Measurements from ENCODE around the gene CNTNAP2.
"Not testable (repeated sequence)": the region's sequence is repeated elsewhere in the genome, so short reads cannot be mapped to it uniquely, and the experiment has no call there.

CNTNAP2 gene

DNA sequence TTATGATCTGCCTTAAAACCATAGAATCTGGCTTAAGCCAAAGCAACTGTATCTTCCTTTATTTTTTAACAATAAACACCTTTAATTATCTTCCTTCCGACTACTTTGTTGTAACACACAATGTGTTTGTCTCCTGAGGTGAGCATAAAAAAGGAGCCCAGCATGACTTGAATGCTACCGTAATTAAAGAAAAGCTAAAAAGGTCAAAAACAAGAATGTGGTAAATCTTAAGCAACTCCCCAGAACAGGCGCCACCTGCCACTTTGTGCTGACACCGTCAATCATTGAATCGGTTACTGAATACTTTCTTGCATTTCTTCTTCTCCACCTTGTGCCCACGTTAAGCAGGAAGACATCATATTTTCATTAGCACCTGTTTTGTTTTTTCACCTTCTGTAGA, 1904.1 kb downstream of the CNTNAP2 start:
- DNase-seq (ENCODE audit: low read depth in 2 of 2) = no peak

- no peak for DNase-seq (ENCODE audit: low read depth in 2 of 2)
Observed at GRCh38 chr7:148021507-148022045, 1905.0 kb downstream of the CNTNAP2 start.

DNA sequence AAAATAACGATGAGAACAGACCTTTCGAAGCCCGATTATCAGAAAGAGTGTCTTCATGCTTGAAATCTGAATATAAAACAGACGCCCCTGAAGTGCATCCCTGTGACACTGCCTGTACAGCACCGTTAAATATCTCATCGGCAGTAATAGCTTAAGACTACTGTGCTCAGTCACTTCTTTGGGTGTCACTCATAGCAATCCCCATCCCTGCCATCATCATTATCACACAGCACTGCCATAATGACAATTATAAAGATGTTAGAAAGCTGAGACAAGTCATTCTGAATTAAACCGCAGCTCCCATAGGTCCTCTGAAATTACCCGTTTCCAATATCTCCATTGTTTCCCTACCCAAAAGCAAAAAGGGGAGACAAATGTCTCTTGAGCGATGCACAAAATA, 1906.2 kb downstream of the CNTNAP2 start:
- no peak for DNase-seq (ENCODE audit: low read depth in 2 of 2)

- DNase-seq (ENCODE audit: low read depth in 2 of 2) = no peak
Observed at GRCh38 chr7:148026713-148027112, 1910.1 kb downstream of the CNTNAP2 start.

DNA sequence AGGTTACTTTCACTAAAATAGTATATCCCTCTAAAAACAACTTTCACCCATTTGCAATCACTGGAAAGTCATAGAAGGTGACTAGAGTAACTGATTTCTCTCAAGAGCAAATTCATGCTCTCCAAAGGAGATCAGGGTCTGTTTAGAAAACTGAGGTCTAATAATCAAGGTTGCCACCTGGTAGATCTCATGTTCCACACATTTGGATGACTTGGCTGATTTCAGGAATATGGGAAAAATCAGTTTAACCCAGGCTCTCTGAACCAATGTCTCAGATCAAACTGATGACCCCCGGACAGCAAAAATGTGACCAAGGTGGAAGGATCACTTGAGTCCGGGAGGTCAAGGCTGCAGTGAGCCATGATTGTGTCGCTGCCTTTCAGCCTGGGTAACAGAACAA, 1911.6 kb downstream of the CNTNAP2 start:
- DNase-seq (ENCODE audit: low read depth in 2 of 2) = no peak

DNA sequence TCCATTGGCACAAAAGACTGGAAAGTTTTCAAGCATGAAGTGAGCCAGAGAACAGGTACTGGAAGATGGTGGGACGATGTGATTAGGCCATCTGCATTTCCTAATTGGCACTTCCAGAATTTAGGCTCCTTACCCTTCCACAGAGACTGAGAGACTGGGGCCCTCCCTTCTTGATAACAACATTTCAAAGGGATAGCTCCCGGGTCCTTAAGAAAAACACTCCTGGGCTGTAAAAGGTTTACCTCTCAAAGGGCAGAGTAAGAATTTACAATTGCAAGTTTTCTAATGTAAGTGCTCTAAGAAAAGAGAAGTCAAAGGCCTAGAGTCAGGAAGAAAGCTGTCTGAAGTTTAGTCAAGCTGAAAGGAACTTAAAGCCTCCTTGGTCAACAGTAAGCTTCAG, 1914.4 kb downstream of the CNTNAP2 start:
- DNase-seq (ENCODE audit: low read depth in 2 of 2) = no peak

- no peak for DNase-seq (ENCODE audit: low read depth in 2 of 2)
Observed at GRCh38 chr7:148031811-148032210, 1915.2 kb downstream of the CNTNAP2 start.

GRCh38 chr7:148035950-148036349, 1919.3 kb downstream of the CNTNAP2 start:
- DNase-seq (ENCODE audit: low read depth in 2 of 2) = no peak

DNA sequence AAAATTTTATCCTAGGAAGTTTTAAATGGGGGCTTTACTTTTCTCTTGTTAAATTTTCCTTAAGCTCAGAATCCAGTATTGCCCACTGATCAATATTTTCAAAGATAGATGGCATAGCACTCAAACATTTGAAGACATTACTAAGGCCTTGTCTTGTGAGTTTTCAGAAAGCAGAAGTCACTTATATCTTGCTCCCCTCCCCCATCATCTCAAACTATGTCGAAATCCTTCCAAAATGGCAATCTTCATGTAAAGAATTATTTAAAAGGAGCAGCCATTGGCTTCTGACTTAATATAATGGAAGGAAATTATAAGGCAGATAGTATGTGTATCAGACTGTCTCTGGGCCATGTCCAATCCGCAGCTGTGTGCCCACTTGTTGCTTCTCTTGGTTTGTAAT, 1920.4 kb downstream of the CNTNAP2 start:
- DNase-seq (ENCODE audit: low read depth in 2 of 2) = no peak

GRCh38 chr7:148041156-148041555, 1924.6 kb downstream of the CNTNAP2 start:
- no peak for DNase-seq (ENCODE audit: low read depth in 2 of 2)

DNA sequence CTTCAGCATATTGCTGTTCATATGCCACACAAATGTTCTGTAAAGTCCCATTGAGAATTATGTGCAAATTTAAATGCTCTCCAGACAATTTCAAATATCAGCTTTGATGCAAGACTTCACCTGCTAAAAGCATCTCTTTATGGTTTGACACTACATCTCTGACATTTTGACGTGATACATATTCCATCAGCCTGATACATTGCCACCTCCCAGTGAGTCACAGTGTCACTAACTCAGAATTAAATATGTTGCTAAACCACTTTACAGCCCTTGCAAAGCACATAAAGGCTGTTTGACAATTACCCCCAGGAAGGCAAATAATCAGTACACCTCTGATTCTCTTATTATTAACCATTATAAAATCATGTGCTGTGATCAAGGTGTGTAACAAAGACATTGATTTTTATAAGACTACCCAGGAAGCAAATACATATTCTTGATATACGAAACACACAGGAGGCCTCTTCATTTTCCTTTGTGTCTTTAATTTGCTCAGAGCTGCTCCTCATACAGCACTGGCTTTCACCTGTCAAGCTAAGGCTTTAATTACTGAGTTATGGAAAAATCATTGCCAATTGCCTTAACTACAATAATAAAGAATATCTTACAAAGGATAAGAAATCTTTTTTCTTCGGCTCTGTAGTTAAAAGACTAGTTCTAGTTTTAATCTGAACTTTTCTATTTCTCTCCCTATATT, 1926.5 kb downstream of the CNTNAP2 start:
- no peak for DNase-seq (ENCODE audit: low read depth in 2 of 2)

DNA sequence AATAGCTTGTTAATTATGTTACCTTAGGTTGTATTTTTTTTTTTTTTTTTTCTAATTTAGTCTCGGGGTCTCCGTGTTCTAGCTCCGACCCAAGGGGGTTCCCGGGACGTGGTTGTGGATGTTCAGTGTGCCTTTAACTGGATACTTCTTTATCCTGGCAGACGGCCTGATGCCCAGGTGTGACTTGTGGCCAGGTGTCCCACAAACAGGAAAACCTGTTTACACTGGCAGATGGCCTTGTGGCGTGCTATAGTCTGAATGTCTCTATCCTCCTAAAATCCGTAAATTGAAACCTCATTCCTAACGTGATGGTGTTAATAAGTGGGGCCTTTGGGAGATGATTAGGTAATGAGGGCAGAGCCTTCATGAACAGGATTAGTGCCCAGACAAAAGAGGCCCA, 1927.6 kb downstream of the CNTNAP2 start:
- DNase-seq (ENCODE audit: low read depth in 2 of 2) = no peak

GRCh38 chr7:148045521-148045920, 1928.9 kb downstream of the CNTNAP2 start:
- no peak for DNase-seq (ENCODE audit: low read depth in 2 of 2)

DNA sequence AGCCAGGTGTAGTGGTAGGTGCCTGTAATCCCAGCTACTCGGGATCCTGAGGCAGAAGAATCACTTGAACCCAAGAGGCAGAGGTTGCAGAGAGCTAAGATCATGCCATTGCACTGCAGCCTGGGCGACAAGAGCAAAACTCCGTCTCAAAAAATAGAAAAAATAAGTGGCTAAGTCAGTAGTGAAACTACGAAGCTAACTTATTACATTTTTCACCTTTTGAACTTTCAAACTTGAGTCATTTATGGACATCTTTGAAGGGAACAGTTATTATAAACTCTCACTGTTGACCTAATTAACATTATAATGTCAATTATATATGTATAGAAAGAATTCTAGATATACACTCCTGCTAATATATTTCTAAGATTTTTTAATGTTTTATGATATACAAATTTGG, 1932.5 kb downstream of the CNTNAP2 start:
- no peak for DNase-seq (ENCODE audit: low read depth in 2 of 2)

- no peak for DNase-seq (ENCODE audit: low read depth in 2 of 2)
Observed at GRCh38 chr7:148050492-148051158, 1934.0 kb downstream of the CNTNAP2 start.

- no peak for DNase-seq (ENCODE audit: low read depth in 2 of 2)
Observed at GRCh38 chr7:148056406-148056805, 1939.8 kb downstream of the CNTNAP2 start.

- no peak for DNase-seq (ENCODE audit: low read depth in 2 of 2)
Observed at GRCh38 chr7:148058092-148058491, 1941.5 kb downstream of the CNTNAP2 start.

DNA sequence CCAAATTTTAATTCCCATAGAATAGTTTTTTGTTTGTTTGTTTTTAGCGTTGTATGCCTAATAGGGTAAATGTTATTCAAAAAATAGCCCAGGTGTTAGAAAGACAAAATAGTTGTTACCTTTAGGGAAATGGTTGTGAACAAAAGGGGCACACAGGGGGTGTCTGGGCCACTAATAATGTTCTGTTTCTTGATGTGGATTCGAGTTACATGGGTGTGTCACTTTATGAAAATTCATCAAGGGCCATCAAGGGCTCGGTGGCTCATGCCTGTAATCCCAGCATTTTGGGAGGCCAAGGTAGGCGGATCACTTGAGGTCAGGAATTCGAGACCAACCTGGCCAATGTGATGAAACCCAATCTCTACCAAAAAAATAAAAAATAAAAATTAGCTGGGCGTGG, 1942.2 kb downstream of the CNTNAP2 start:
- DNase-seq (ENCODE audit: low read depth in 2 of 2) = no peak

- DNase-seq (ENCODE audit: low read depth in 2 of 2) = no peak
Observed at GRCh38 chr7:148060724-148061123, 1944.1 kb downstream of the CNTNAP2 start.

DNA sequence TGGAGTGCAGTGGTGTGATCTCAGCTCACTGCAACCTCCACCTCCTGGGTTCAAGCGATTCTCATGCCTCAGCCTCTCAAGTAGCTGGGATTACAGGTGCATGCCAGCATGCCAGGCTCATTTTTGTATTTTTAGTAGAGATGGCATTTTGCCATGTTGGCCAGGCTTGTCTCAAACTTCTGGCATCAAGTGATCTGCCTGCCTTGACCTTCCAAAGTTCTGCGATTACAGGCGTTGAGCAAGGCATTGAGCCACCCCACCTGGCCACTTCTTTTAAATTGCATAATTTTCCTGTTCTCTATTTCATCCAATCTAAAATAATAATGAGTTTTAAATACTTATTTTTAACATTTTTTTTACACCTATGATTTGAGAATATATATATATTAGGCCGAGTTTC, 1961.5 kb downstream of the CNTNAP2 start:
- not testable (repeated sequence) for DNase-seq (ENCODE audit: low read depth in 2 of 2)

DNA sequence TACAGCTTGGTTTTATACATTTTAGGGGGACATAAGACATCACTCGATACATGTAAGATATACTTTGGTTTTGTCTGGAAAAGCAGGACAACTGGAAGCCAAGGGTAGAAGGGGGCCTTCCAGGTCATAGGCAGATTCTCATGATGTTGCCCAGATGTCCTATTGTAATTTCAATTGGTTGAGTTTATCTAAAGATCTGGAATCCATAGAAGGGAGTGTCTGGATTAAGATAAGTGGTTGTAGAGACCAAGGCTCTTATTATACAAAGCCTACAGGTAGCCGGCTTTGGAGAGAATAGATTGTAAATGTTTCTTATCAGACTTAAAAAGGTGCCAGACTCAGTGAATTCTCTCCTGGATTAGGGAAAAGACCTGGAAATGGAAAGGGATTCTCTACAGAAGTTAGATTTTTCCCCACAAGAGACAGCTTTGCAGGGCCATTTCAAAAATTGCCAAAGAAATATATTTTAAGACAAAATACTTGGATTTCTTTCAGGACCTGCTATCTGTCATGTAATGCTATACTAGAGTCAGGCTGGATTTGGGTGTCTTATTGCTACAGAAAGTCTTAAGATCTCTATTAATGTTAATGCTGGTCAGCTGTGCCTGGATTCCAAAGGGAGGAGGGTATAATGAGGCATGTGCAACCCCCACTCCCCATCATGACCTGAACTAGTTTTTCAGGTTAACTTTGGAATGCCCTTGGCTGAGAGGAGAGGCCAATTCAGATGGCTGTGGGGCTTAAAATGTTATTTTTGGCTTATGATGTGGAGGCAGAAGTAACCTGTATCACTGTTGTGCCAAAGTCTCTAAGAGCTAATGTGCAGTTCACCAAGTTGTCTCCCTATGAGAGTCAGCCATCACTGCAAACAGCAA, 1962.8 kb downstream of the CNTNAP2 start:
- DNase-seq (ENCODE audit: low read depth in 2 of 2) = no peak

- DNase-seq (ENCODE audit: low read depth in 2 of 2) = no peak
Observed at GRCh38 chr7:148083448-148083847, 1966.8 kb downstream of the CNTNAP2 start.

Data from stimulated activated CD4-positive, alpha-beta T cell treated with anti-CD3 and anti-CD28 coated beads, Interleukin-4, amount 100 ng/mL, for 48 hours (primary cell).